NT2/D1 (cell line): Measurements from ENCODE around the gene CCDC86.

Experiments
- SUZ12 ChIP-seq: IDR thresholded peaks from 2 replicates; pipeline ENCODE4 v1.6.1; 2011; ENCODE audit not compliant: insufficient read length, insufficient read depth; ENCODE audit errors: extremely low read depth
- ZNF274 ChIP-seq: IDR thresholded peaks from 2 replicates; pipeline ENCODE4 v1.6.1; 2011; ENCODE audit warnings: mild to moderate bottlenecking, low read depth, low read length

- TF ChIP-seq SUZ12, result no peak
- TF ChIP-seq ZNF274, result no peak
Observed at GRCh38 chr11:60857378-60858232, 15.7 kb downstream of the CCDC86 start.
